Measurements from ENCODE around the gene PSMC1. TPM values are rescaled to one million over a fixed set of nuclear protein-coding genes. Genes with fewer than 3 reads are reported as not detected.
"Not testable (repeated sequence)": the region's sequence is repeated elsewhere in the genome, so short reads cannot be mapped to it uniquely, and the experiment has no call there.

Gene PSMC1
- total RNA-seq (2021) = 278 and 318 TPM in 2 replicates
- percentile 97 among the genes with signal in this experiment for Bru-seq, nascent RNA
- percentile 93 among the genes with signal in this experiment for BruChase-seq, experiment 1, labeled RNA remaining after a 2-hour chase
- BruChase-seq, experiment 2, labeled RNA remaining after a 6-hour chase = percentile 97 among the genes with signal in this experiment
- long read RNA-seq, full-length matches to known transcripts = 1,474 of 1,553 reads
- long read RNA-seq, partial matches to known transcripts = 46 of 1,553 reads
- long read RNA-seq, other reads (novel, unspliced or antisense) = 33 of 1,553 reads

- ChIA-PET CTCF (interaction anchor here (0.6 kb wide), 1 partner anchor 569 kb away, joined by 3 read pairs; no protein-coding TSS in a partner anchor), POLR2A (ENCODE audit: low non-redundant PET) (interaction anchor here (0.6 kb wide), 3 partner anchors 9 to 484 kb away, joined by 3 to 6 read pairs (median 3); no protein-coding TSS in a partner anchor)
- Histone ChIP-seq H3K27me3 (replicated peaks; ENCODE audit: insufficient read depth, low read depth, low read length, poor library complexity) (no peaks in the 10 kb centered on the region), H3K9me3 (ENCODE audit: low read depth, low read length, poor library complexity, severe bottlenecking) (no peaks in the 10 kb centered on the region), H3K27ac (ENCODE audit: low read depth, low read length, poor library complexity, severe bottlenecking) (peak within 1 kb of the TSS; percentile 97), H3K36me3 (ENCODE audit: insufficient read depth, low read length, poor library complexity, severe bottlenecking) (peaks cover 27% of the 10 kb centered on the region), H3K4me3 (ENCODE audit: low read depth, low read length, poor library complexity, severe bottlenecking) (peak within 1 kb of the TSS; percentile 90), H3K4me1 (ENCODE audit: insufficient read depth, low read length, poor library complexity, severe bottlenecking) (peaks cover 10% of the 10 kb centered on the region)
- DNase-seq (ENCODE audit: low spot score) = peak; percentile 96
- BruUV-seq (replicated peaks) = no TSS peak
- intact Hi-C loops (cut with micrococcal nuclease; ENCODE audit: unreplicated experiment) = no loop called here
- no peak for TF ChIP-seq EZH2 (IDR thresholded peaks at IDR 0.05; ENCODE audit: borderline replicate concordance, low read depth, low read length, poor library complexity, severe bottlenecking)
- no peak for TF ChIP-seq CTCF (conservative IDR thresholded peaks at IDR 0.05; ENCODE audit: low read depth, low read length)
Measured at GRCh38 chr14:90256354-90257131, at the start of gene PSMC1. PSMC1 (plus strand) TSS chr14:90256553; CDS start chr14:90256598, 45 bp downstream.

GRCh38 chr14:90213099-90213748 lies 43.1 kb upstream of the PSMC1 start:
- ChIA-PET POLR2A (ENCODE audit: low non-redundant PET) (no interaction called here), CTCF (no interaction called here)
- Histone ChIP-seq H3K4me1 (ENCODE audit: insufficient read depth, low read length, poor library complexity, severe bottlenecking) (no peaks in the 10 kb centered on the region), H3K27me3 (replicated peaks; ENCODE audit: insufficient read depth, low read depth, low read length, poor library complexity) (peaks cover 4% of the 10 kb centered on the region), H3K9me3 (ENCODE audit: low read depth, low read length, poor library complexity, severe bottlenecking) (no peaks in the 10 kb centered on the region), H3K4me3 (ENCODE audit: low read depth, low read length, poor library complexity, severe bottlenecking) (no peak overlapping the region), H3K36me3 (ENCODE audit: insufficient read depth, low read length, poor library complexity, severe bottlenecking) (no peaks in the 10 kb centered on the region), H3K27ac (ENCODE audit: low read depth, low read length, poor library complexity, severe bottlenecking) (no peak overlapping the region)
- DNase-seq (ENCODE audit: low spot score) = no peak
- intact Hi-C loops (cut with micrococcal nuclease; ENCODE audit: unreplicated experiment) = no loop called here
- BruUV-seq (replicated peaks) = no TSS peak
- TF ChIP-seq EZH2 (IDR thresholded peaks at IDR 0.05; ENCODE audit: borderline replicate concordance, low read depth, low read length, poor library complexity, severe bottlenecking) (no peak), CTCF (conservative IDR thresholded peaks at IDR 0.05; ENCODE audit: low read depth, low read length) (no peak)

- no TSS peak for BruUV-seq (replicated peaks)
- no peak overlapping the region for H3K4me3 ChIP-seq (ENCODE audit: low read depth, low read length, poor library complexity, severe bottlenecking)
- no peaks in the 10 kb centered on the region for H3K36me3 ChIP-seq (ENCODE audit: insufficient read depth, low read length, poor library complexity, severe bottlenecking)
- DNase-seq (ENCODE audit: low spot score) = no peak
- H3K4me1 ChIP-seq (ENCODE audit: insufficient read depth, low read length, poor library complexity, severe bottlenecking) = no peaks in the 10 kb centered on the region
- ChIA-PET POLR2A (ENCODE audit: low non-redundant PET) (no interaction called here), CTCF (no interaction called here)
- H3K27me3 ChIP-seq (replicated peaks; ENCODE audit: insufficient read depth, low read depth, low read length, poor library complexity) = no peaks in the 10 kb centered on the region
- H3K27ac ChIP-seq (ENCODE audit: low read depth, low read length, poor library complexity, severe bottlenecking) = no peak overlapping the region
- H3K9me3 ChIP-seq (ENCODE audit: low read depth, low read length, poor library complexity, severe bottlenecking) = no peaks in the 10 kb centered on the region
- intact Hi-C loops (cut with micrococcal nuclease; ENCODE audit: unreplicated experiment) = no loop called here
- TF ChIP-seq EZH2 (IDR thresholded peaks at IDR 0.05; ENCODE audit: borderline replicate concordance, low read depth, low read length, poor library complexity, severe bottlenecking) = no peak
- no peak for TF ChIP-seq CTCF (conservative IDR thresholded peaks at IDR 0.05; ENCODE audit: low read depth, low read length)
Measured at GRCh38 chr14:90228478-90228877, 27.9 kb upstream of the PSMC1 start.

- H3K27me3 ChIP-seq (replicated peaks; ENCODE audit: insufficient read depth, low read depth, low read length, poor library complexity); H3K4me3 ChIP-seq (ENCODE audit: low read depth, low read length, poor library complexity, severe bottlenecking); POLR2A ChIA-PET (ENCODE audit: low non-redundant PET); CTCF ChIA-PET; H3K4me1 ChIP-seq (ENCODE audit: insufficient read depth, low read length, poor library complexity, severe bottlenecking); BruUV-seq (replicated peaks); H3K36me3 ChIP-seq (ENCODE audit: insufficient read depth, low read length, poor library complexity, severe bottlenecking); DNase-seq (ENCODE audit: low spot score); H3K27ac ChIP-seq (ENCODE audit: low read depth, low read length, poor library complexity, severe bottlenecking); H3K9me3 ChIP-seq (ENCODE audit: low read depth, low read length, poor library complexity, severe bottlenecking): not testable (repeated sequence)
- intact Hi-C loops (cut with micrococcal nuclease; ENCODE audit: unreplicated experiment) = loop anchor here (10.0 kb wide), 1 partner anchor 1185 kb away; no protein-coding TSS in a partner anchor
Measured at GRCh38 chr14:90229942-90230341, 26.4 kb upstream of the PSMC1 start.

Measured in A673 (cell line).